PC-9 (cell line): ENCODE results near the gene SLC2A6.

ENCODE experiments used
- EZH2 ChIP-seq: fragments of 200-600 bp; sonication (generic); IDR thresholded peaks from 2 replicates; pipeline ENCODE4 v1.8.0; 2017; ENCODE audit warnings: antibody characterized with exemption, low read depth
- TF ChIP-seq, protein P1 (sequence below): fragments of 200-600 bp; sonication (generic); conservative IDR thresholded peaks from 2 replicates; pipeline ENCODE4 v1.6.1; 2017; ENCODE audit warnings: mixed run types, antibody characterized with exemption, mild to moderate bottlenecking, moderate library complexity

DNA sequence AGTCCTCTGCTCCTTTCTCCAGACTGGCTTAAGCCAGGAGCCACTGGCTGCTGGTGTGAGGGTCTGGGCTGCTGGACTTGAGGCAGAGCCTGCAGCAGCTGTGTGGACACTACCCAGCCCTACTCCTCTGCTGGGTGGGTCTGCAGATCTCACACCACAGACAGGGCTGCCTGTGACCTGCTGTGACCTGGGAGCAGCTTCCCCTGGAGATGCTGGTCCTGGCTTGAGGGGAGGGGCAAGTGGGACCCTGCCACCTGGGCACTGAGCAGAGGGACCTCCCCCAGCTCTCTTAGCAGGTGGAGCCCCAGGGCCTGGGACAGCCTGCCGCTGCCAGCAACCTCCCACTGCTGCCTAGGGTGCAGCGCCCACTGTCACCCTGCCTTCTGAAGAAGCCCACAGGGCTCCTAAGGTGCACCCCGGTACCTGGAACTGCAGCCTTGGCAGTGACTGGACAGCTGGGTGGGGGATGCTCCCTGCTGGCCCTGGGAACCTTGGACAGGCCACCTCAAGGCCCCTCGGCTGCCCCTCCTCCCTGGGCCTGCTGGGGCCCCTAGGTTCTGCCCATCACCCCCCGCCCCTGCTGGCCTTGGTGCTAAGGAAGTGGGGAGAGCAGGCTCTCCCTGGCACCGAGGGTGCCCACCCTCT is 10.0 kb downstream of the SLC2A6 start:
- TF ChIP-seq, protein P1, sequence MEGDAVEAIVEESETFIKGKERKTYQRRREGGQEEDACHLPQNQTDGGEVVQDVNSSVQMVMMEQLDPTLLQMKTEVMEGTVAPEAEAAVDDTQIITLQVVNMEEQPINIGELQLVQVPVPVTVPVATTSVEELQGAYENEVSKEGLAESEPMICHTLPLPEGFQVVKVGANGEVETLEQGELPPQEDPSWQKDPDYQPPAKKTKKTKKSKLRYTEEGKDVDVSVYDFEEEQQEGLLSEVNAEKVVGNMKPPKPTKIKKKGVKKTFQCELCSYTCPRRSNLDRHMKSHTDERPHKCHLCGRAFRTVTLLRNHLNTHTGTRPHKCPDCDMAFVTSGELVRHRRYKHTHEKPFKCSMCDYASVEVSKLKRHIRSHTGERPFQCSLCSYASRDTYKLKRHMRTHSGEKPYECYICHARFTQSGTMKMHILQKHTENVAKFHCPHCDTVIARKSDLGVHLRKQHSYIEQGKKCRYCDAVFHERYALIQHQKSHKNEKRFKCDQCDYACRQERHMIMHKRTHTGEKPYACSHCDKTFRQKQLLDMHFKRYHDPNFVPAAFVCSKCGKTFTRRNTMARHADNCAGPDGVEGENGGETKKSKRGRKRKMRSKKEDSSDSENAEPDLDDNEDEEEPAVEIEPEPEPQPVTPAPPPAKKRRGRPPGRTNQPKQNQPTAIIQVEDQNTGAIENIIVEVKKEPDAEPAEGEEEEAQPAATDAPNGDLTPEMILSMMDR = no peak
- no peak for TF ChIP-seq EZH2
